ENCODE data around the gene LUC7L2. TPM values are rescaled to one million over a fixed set of nuclear protein-coding genes. Genes with fewer than 3 reads are reported as not detected.

Gene LUC7L2
- total RNA-seq, 2 donors from 2014 or later = 71.0 to 76.0 TPM

DNA sequence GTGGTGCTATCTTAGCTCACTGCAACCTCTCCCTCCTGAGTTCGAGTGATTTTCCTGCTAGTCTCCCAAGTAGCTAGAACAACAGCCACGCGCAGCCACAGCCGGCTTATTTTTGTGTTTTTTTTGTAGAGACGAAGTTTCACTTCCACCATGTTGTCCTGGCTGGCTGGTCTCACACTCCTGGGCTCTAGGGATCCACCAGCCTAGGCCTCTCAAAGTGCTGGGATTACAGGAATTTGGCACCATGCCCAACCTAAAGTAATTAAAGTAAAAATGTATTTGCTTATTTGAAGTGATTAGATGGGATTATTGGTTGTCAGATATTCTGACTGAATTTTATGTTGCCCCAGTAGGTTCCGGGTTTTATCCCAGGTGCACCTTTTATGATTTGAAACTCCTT, 22.7 kb downstream of the LUC7L2 start:
- Histone ChIP-seq H3K36me3 (ENCODE audit: control insufficient read depth, insufficient read depth, low read length) (peaks cover 67% of the 10 kb centered on the region), H3K9ac (ENCODE audit: extremely low read depth, low read length, poor library complexity, severe bottlenecking) (no peak overlapping the region), H3K9me3 (ENCODE audit: control insufficient read depth, low read length) (no peaks in the 10 kb centered on the region), H3K4me1 (ENCODE audit: control insufficient read depth, insufficient read depth, low read length) (no peaks in the 10 kb centered on the region), H3K27ac (ENCODE audit: low read depth, low read length) (no peak overlapping the region), H3K4me3 (ENCODE audit: low read length) (no peak overlapping the region), H3K27me3 (ENCODE audit: control insufficient read depth, insufficient read depth, low read length, poor library complexity, severe bottlenecking) (no peaks in the 10 kb centered on the region)
- TF ChIP-seq, protein P1, sequence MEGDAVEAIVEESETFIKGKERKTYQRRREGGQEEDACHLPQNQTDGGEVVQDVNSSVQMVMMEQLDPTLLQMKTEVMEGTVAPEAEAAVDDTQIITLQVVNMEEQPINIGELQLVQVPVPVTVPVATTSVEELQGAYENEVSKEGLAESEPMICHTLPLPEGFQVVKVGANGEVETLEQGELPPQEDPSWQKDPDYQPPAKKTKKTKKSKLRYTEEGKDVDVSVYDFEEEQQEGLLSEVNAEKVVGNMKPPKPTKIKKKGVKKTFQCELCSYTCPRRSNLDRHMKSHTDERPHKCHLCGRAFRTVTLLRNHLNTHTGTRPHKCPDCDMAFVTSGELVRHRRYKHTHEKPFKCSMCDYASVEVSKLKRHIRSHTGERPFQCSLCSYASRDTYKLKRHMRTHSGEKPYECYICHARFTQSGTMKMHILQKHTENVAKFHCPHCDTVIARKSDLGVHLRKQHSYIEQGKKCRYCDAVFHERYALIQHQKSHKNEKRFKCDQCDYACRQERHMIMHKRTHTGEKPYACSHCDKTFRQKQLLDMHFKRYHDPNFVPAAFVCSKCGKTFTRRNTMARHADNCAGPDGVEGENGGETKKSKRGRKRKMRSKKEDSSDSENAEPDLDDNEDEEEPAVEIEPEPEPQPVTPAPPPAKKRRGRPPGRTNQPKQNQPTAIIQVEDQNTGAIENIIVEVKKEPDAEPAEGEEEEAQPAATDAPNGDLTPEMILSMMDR (conservative IDR thresholded peaks at IDR 0.05) = no peak
- Mint-ChIP-seq H3K27ac (no peak overlapping the region), H3K27me3 (ENCODE audit: insufficient read depth) (no peaks in the 10 kb centered on the region), H3K36me3 (ENCODE audit: low read depth) (peaks cover 49% of the 10 kb centered on the region), H3K4me1 (no peaks in the 10 kb centered on the region), H3K4me3 (no peak overlapping the region), H3K9me3 (no peaks in the 10 kb centered on the region)
- WGBS, 2 experiments (ENCODE audit: insufficient coverage in 1 of 2, insufficient read length in 1 of 2) = 98 to 100% methylated on average over 5 to 6 of the region's 6 CpGs
- DNase-seq = no peak

DNA sequence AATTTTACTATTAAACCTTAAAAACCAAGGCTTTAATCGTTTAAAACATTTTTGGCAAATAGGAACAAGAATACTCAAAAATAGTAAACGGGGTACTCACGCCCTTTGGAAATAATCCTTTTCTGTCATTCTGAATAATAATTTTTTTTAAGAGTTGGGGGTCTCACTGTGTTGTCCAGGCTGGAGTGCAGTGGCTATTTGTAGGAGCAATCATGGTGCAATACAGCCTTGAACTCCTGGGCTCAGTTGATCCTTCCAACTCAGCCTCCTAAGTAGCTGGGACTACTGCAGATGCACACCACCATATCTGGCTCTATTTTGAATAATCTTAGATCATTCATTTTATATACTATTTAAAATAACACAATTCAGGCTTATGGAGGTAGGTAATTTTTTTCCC, 24.9 kb downstream of the LUC7L2 start:
- H3K27me3 Mint-ChIP-seq (ENCODE audit: insufficient read depth) = no peaks in the 10 kb centered on the region
- TF ChIP-seq, protein P1 (conservative IDR thresholded peaks at IDR 0.05) = no peak
- no peaks in the 10 kb centered on the region for H3K9me3 Mint-ChIP-seq
- no peak overlapping the region for H3K4me3 ChIP-seq (ENCODE audit: low read length)
- DNase-seq = no peak
- WGBS, 2 experiments (ENCODE audit: insufficient coverage in 1 of 2, insufficient read length in 1 of 2) = 97% methylated on average over 3 of the region's 3 CpGs; no CpG with 5 or more reads in 1 of the 2 experiments
- H3K4me1 ChIP-seq (ENCODE audit: control insufficient read depth, insufficient read depth, low read length) = no peaks in the 10 kb centered on the region
- no peak overlapping the region for H3K9ac ChIP-seq (ENCODE audit: extremely low read depth, low read length, poor library complexity, severe bottlenecking)
- H3K4me3 Mint-ChIP-seq = no peak overlapping the region
- H3K27ac ChIP-seq (ENCODE audit: low read depth, low read length) = no peak overlapping the region
- no peaks in the 10 kb centered on the region for H3K4me1 Mint-ChIP-seq
- no peaks in the 10 kb centered on the region for H3K27me3 ChIP-seq (ENCODE audit: control insufficient read depth, insufficient read depth, low read length, poor library complexity, severe bottlenecking)
- H3K9me3 ChIP-seq (ENCODE audit: control insufficient read depth, low read length) = no peaks in the 10 kb centered on the region
- H3K36me3 ChIP-seq (ENCODE audit: control insufficient read depth, insufficient read depth, low read length) = peaks cover 73% of the 10 kb centered on the region
- H3K27ac Mint-ChIP-seq = no peak overlapping the region
- H3K36me3 Mint-ChIP-seq (ENCODE audit: low read depth) = peaks cover 54% of the 10 kb centered on the region

DNA sequence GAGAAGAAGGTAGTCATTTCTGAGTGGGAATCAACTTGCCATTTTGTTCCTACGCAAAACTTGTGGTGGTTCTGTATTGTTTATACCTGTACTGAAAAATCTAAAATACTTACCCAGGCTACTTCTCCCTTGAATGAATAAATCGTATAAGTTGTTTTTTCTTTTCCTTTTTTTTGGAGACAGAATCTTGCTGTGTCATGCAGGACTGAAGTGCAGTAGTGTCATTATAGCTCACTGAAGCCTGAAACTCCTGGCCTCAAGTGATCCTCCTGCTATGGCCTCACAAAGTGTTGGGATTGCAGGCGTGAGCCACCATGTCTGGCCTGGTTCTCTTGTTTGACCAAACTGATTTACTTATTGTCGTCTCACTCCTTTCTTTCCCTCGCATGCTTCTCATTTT, 27.9 kb downstream of the LUC7L2 start:
- no peak for DNase-seq
- Mint-ChIP-seq H3K9me3 (no peaks in the 10 kb centered on the region), H3K36me3 (ENCODE audit: low read depth) (peaks cover 60% of the 10 kb centered on the region), H3K4me3 (no peak overlapping the region), H3K27ac (peak overlapping the region; percentile 65), H3K4me1 (no peaks in the 10 kb centered on the region), H3K27me3 (ENCODE audit: insufficient read depth) (no peaks in the 10 kb centered on the region)
- no peaks in the 10 kb centered on the region for H3K27me3 ChIP-seq (ENCODE audit: control insufficient read depth, insufficient read depth, low read length, poor library complexity, severe bottlenecking)
- no peaks in the 10 kb centered on the region for H3K4me1 ChIP-seq (ENCODE audit: control insufficient read depth, insufficient read depth, low read length)
- no peak overlapping the region for H3K9ac ChIP-seq (ENCODE audit: extremely low read depth, low read length, poor library complexity, severe bottlenecking)
- no peak overlapping the region for H3K27ac ChIP-seq (ENCODE audit: low read depth, low read length)
- WGBS, 2 experiments (ENCODE audit: insufficient coverage in 1 of 2, insufficient read length in 1 of 2) = 96 to 100% methylated on average over 3 to 5 of the region's 5 CpGs
- H3K36me3 ChIP-seq (ENCODE audit: control insufficient read depth, insufficient read depth, low read length) = peaks cover 87% of the 10 kb centered on the region
- no peaks in the 10 kb centered on the region for H3K9me3 ChIP-seq (ENCODE audit: control insufficient read depth, low read length)
- TF ChIP-seq, protein P1 (conservative IDR thresholded peaks at IDR 0.05) = no peak
- H3K4me3 ChIP-seq (ENCODE audit: low read length) = no peak overlapping the region
